K562 (cell line): ENCODE measurements around the gene CCDC47. TPM values are rescaled to one million over a fixed set of nuclear protein-coding genes. Genes with fewer than 3 reads are reported as not detected.

Experiments
- BCOR ChIP-seq: fragments of 450-650 bp; IDR thresholded peaks from 2 replicates; pipeline ENCODE4 v1.6.1; 2016
- ESRRA ChIP-seq: fragments of 450-650 bp; IDR thresholded peaks from 2 replicates; pipeline ENCODE4 v1.6.1; 2014; ENCODE audit warnings: low read depth, mild to moderate bottlenecking, moderate library complexity, borderline replicate concordance
- EWSR1 ChIP-seq: fragments of 450-650 bp; IDR thresholded peaks from 2 replicates; pipeline ENCODE4 v1.6.1; 2018; ENCODE audit warnings: borderline replicate concordance, mild to moderate bottlenecking, low read depth, moderate library complexity; ENCODE audit not compliant: partially characterized antibody
- HDAC6 ChIP-seq: IDR thresholded peaks from 2 replicates; pipeline ENCODE4 v1.6.1; 2012; ENCODE audit warnings: low read depth, mild to moderate bottlenecking, control low read depth, inconsistent platforms, low read length, moderate library complexity
- RBBP5 ChIP-seq: fragments of 200-600 bp; sonication (generic); IDR thresholded peaks from 2 replicates; pipeline ENCODE4 v1.6.1; 2012; ENCODE audit warnings: borderline replicate concordance, mild to moderate bottlenecking, low read length, control low read depth, inconsistent platforms; ENCODE audit not compliant: insufficient read depth, poor library complexity, severe bottlenecking
- RERE ChIP-seq: sonication (generic); formaldehyde crosslinking; IDR thresholded peaks from 2 replicates; pipeline ENCODE4 v1.8.0; 2023; ENCODE audit warnings: missing genetic modification reagents, mild to moderate bottlenecking, borderline replicate concordance
- SETDB1 ChIP-seq: IDR thresholded peaks from one replicate; pipeline ENCODE4 v1.6.1; 2012; ENCODE audit warnings: low read length, control low read depth, inconsistent platforms
- ZNF212 ChIP-seq: fragments of 450-650 bp; formaldehyde crosslinking; IDR thresholded peaks from 2 replicates; pipeline ENCODE4 v1.4.0; 2020; ENCODE audit warnings: mild to moderate bottlenecking
- ZNF778 ChIP-seq: fragments of 450-650 bp; formaldehyde crosslinking; IDR thresholded peaks from 2 replicates; pipeline ENCODE4 v1.4.0; 2020; ENCODE audit warnings: mild to moderate bottlenecking, moderate library complexity
- polyA plus RNA-seq, 8 experiments: library from polyadenylated mRNA; depleted of rRNA in 4 of 8; stranded (reverse) in 5 of 8; unstranded in 3 of 8; fragments of >200 nt; fragmentation: Nextera tagmentation in 2 of 8; fragmentation: Illumina TruSeq in 1 of 8; extraction: Ambion mirVana in 2 of 8; extraction: Trizol in 1 of 8; gene quantifications; 2 replicates each; pipeline versions ENCODE4 v1.2.1 to v1.2.3, GENCODE V29; 2011 to 2014; ENCODE audit warnings: inconsistent platforms in 1 of 8, missing spikeins in 1 of 8
- total RNA-seq, 7 experiments: library from RNA; depleted of rRNA in 6 of 7; stranded (reverse); fragments of >200 nt in 6 of 7; fragmentation: Illumina TruSeq in 2 of 7; extraction: Trizol in 2 of 7; gene quantifications; 2 replicates each; pipeline versions ENCODE4 v1.2.1 to v1.2.3, GENCODE V29; 2011 to 2021; ENCODE audit warnings: low replicate concordance in 1 of 7
- TF ChIP-seq, protein P1 (sequence below): fragments of 250-450 bp; sonication (Bioruptor Pico); IDR thresholded peaks from 2 replicates; pipeline ENCODE4 v1.5.0; 2020; ENCODE audit warnings: mild to moderate bottlenecking
- TF ChIP-seq, protein P2 (sequence below): sonication (generic); formaldehyde crosslinking; IDR thresholded peaks from 2 replicates; pipeline ENCODE4 v1.8.1; 2023; ENCODE audit warnings: mild to moderate bottlenecking, missing genetic modification reagents

Gene CCDC47
- total and polyA plus RNA-seq, 9 of the 15 experiments (the other 6 are each of a cell fraction or from before 2014, with no cell fraction given): 15.5 to 162 (median 122) TPM

DNA sequence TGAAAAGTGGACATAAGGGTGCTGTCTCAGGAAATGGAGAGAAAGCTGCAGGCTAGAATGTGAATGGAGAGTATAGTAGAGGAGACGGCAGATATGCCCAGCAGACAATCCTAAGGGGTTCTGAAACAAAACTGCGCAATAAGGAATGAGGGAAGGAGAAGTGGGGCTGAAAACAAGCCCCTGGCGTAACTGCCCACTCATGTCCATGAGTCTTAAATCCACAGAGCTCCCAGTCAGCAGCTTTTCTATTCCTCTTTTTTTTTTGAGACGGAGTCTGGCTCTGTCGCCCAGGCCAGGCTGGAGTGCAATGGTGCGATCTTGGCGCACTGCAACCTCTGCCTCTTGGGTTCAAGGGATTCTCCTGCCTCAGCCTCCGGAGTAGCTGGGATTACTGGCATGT is 37.7 kb downstream of the CCDC47 start (continued):
- TF ChIP-seq RBBP5 (no peak), SETDB1 (no peak), RERE (no peak), HDAC6 (no peak), ESRRA (no peak), ZNF778 (no peak), EWSR1 (no peak), BCOR (no peak), ZNF212 (CRISPR knock-in tag) (no peak)
- TF ChIP-seq, protein P1, sequence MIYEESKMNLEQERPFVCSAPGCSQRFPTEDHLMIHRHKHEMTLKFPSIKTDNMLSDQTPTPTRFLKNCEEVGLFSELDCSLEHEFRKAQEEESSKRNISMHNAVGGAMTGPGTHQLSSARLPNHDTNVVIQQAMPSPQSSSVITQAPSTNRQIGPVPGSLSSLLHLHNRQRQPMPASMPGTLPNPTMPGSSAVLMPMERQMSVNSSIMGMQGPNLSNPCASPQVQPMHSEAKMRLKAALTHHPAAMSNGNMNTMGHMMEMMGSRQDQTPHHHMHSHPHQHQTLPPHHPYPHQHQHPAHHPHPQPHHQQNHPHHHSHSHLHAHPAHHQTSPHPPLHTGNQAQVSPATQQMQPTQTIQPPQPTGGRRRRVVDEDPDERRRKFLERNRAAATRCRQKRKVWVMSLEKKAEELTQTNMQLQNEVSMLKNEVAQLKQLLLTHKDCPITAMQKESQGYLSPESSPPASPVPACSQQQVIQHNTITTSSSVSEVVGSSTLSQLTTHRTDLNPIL (CRISPR knock-in tag): no peak
- TF ChIP-seq, protein P2, sequence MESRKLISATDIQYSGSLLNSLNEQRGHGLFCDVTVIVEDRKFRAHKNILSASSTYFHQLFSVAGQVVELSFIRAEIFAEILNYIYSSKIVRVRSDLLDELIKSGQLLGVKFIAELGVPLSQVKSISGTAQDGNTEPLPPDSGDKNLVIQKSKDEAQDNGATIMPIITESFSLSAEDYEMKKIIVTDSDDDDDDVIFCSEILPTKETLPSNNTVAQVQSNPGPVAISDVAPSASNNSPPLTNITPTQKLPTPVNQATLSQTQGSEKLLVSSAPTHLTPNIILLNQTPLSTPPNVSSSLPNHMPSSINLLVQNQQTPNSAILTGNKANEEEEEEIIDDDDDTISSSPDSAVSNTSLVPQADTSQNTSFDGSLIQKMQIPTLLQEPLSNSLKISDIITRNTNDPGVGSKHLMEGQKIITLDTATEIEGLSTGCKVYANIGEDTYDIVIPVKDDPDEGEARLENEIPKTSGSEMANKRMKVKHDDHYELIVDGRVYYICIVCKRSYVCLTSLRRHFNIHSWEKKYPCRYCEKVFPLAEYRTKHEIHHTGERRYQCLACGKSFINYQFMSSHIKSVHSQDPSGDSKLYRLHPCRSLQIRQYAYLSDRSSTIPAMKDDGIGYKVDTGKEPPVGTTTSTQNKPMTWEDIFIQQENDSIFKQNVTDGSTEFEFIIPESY (CRISPR knock-in tag): no peak
